IPS-18c (cell line): ENCODE results near the gene STOML1.

Experiments used
- H3K4me3 ChIP-seq: 2 replicates; pipeline ENCODE4 v1.7.0; 2013; ENCODE audit warnings: low read depth, mild to moderate bottlenecking, low read length, moderate library complexity; ENCODE audit not compliant: insufficient read depth
- H3K9me3 ChIP-seq: one replicate; pipeline ENCODE4 v1.6.1; 2013; ENCODE audit warnings: mild to moderate bottlenecking, low read length, moderate library complexity; ENCODE audit not compliant: control insufficient read depth, insufficient read depth

The STOML1 gene

GRCh38 chr15:73930790-73931281, 61.3 kb downstream of the STOML1 start:
- no peaks in the 10 kb centered on the region for H3K9me3 ChIP-seq
- H3K4me3 ChIP-seq, result no peak overlapping the region

DNA sequence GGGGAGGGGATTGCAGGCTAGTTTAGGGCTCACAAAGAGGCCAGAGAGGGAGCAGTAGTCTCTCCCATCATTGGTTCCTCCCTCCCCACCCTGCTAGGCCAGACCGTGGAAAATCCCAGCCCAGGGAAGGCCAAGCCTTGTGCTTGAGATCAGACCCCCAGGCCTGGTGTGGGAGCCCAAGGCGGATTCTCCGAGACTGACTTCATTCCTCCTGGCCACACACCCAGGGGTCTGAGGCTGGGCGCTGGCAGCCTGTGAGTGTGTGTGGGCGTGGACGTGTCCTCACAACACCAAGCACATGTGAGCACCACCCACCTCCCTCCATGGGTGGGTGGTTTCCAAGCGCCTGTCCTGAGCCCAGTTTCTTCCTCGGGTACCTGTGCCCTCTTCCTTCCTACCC, 61.7 kb downstream of the STOML1 start:
- no peak overlapping the region for H3K4me3 ChIP-seq
- no peaks in the 10 kb centered on the region for H3K9me3 ChIP-seq

DNA sequence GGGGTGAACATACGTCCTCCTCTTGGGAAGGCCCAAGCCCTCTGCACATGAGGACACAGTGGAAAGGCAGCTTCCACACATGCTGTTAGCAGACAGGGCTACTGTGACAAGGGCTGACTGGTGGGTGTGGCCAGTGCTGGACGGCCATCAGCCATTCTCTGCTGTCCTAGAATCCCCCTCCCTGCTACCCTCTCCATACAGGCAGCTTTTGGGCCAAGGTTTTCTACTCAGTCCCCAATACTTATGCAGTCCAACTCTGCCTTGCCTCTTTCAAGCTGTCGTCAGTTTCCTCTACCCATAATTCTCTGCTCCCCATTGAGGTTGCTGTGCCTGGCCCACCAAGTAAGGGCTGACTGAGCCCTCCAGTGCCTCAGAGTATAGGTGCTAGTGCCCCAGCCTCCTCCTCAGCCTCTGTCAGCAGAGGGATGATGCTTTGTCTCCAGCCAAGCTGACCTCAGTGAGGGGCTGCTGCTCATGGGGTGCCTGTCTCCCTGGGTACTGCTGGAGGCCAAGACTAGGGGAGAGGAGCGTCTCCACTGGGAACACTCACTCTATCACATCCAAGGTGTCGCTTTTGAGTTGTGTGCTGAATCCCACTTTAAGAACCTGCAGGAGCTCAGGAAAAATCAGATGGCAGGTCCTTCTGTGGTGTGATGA, 63.0 kb downstream of the STOML1 start:
- H3K4me3 ChIP-seq, result no peak overlapping the region

More for the DNA sequence above, 63.0 kb downstream of the STOML1 start:
- H3K9me3 ChIP-seq, result no peaks in the 10 kb centered on the region
